CD4-positive, alpha-beta T cell (primary cell): ENCODE results near the gene LRP1B. TPM values are rescaled to one million over a fixed set of nuclear protein-coding genes. Genes with fewer than 3 reads are reported as not detected.

Experiments
- ATAC-seq: fragments of 200-7000 bp; cut with Tn5 transposase; one replicate; pipeline ENCODE4 v1.10.0; 2022; ENCODE audit warnings: mild to moderate bottlenecking; ENCODE audit not compliant: poor library complexity
- CTCF ChIA-PET: fragments of 350-600 bp; sonication (Branson Sonifier 250); formaldehyde crosslinking; loops from one replicate; lab custom pipeline; 2021; ENCODE audit warnings: antibody characterized with exemption, inconsistent platforms; lab: Charles Lee
- POLR2A ChIA-PET: fragments of 350-600 bp; sonication (Branson Sonifier 250); formaldehyde crosslinking; loops from one replicate; lab custom pipeline; 2021; ENCODE audit warnings: antibody characterized with exemption, inconsistent platforms; lab: Charles Lee
- DNase-seq, 14 experiments: peaks; one replicate each; pipeline ENCODE4 v3.0.0-alpha.2; 2013 to 2020; ENCODE audit warnings: mixed read lengths in 2 of 14
- H3K27ac ChIP-seq, 2 donors: one replicate each; pipeline versions ENCODE4 v1.5.1 to v1.7.0; 2013; ENCODE audit warnings: low read length in 2 of 2, low read depth in 1 of 2, mild to moderate bottlenecking in 1 of 2
- H3K27me3 ChIP-seq, 2 experiments: 1 replicate in 1 of 2; 2 replicates in 1 of 2; pipeline versions ENCODE4 v1.6.1 to v1.7.0; 2013; ENCODE audit warnings: low read length in 2 of 2, control low read depth in 1 of 2, mild to moderate bottlenecking in 1 of 2, moderate library complexity in 1 of 2; ENCODE audit not compliant: insufficient read depth in 2 of 2, control insufficient read depth in 1 of 2
- H3K36me3 ChIP-seq: one replicate; pipeline ENCODE4 v1.6.1; 2013; ENCODE audit warnings: low read length, control low read depth; ENCODE audit not compliant: insufficient read depth
- H3K4me1 ChIP-seq: one replicate; pipeline ENCODE4 v1.6.1; 2013; ENCODE audit warnings: low read length, control low read depth; ENCODE audit not compliant: insufficient read depth
- H3K4me3 ChIP-seq: one replicate; pipeline ENCODE4 v1.5.1; 2013; ENCODE audit warnings: mild to moderate bottlenecking, low read length, moderate library complexity
- H3K9me3 ChIP-seq, 2 experiments: 1 replicate in 1 of 2; 2 replicates in 1 of 2; pipeline versions ENCODE4 v1.6.1 to v1.7.0; 2013; ENCODE audit warnings: low read length in 2 of 2, mild to moderate bottlenecking in 2 of 2, control low read depth in 1 of 2, moderate library complexity in 1 of 2; ENCODE audit not compliant: control insufficient read depth in 1 of 2, insufficient read depth in 1 of 2
- H3K27ac Mint-ChIP-seq: one replicate; pipeline ENCODE4 v1.8.0; 2020; ENCODE audit warnings: mixed read lengths
- H3K27me3 Mint-ChIP-seq: one replicate; pipeline ENCODE4 v1.8.0; 2021; ENCODE audit warnings: mixed read lengths
- H3K36me3 Mint-ChIP-seq: one replicate; pipeline ENCODE4 v1.8.0; 2021; ENCODE audit warnings: low read depth, mixed read lengths
- H3K4me1 Mint-ChIP-seq: one replicate; pipeline ENCODE4 v1.8.0; 2021; ENCODE audit warnings: low read depth, mixed read lengths
- H3K4me3 Mint-ChIP-seq: one replicate; pipeline ENCODE4 v1.8.0; 2020; ENCODE audit warnings: mild to moderate bottlenecking, mixed read lengths
- H3K9me3 Mint-ChIP-seq: one replicate; pipeline ENCODE4 v1.8.0; 2020; ENCODE audit warnings: mixed read lengths
- CTCF ChIP-seq: fragments of 200-600 bp; IDR thresholded peaks from one replicate; pipeline ENCODE4 v1.8.0; 2022; ENCODE audit warnings: antibody characterized with exemption, mild to moderate bottlenecking
- intact Hi-C, 2 experiments: fragments of 100-400 bp; cut with DNase I in 1 of 2; cut with micrococcal nuclease in 1 of 2; formaldehyde crosslinking; loops; one replicate each; pipeline versions ENCODE4 v1.15.1 to v1.9.0; 2023 to 2025; cut with DNase I, micrococcal nuclease
- total RNA-seq, 174 experiments: library from RNA in 2 of 174; stranded (reverse) in 2 of 174; gene quantifications; one replicate each; pipeline ENCODE4 v1.2.3 and lab custom pipeline; 2021 to 2026

The LRP1B gene
- total RNA-seq, 2 experiments from 2014 or later, result not detected

- Histone ChIP-seq H3K4me3 (no peak overlapping the region), H3K27ac (no peak overlapping the region), H3K9me3 (no peaks in the 10 kb centered on the region), H3K27me3 (no peaks in the 10 kb centered on the region), H3K4me1 (no peaks in the 10 kb centered on the region), H3K36me3 (no peaks in the 10 kb centered on the region)
- ATAC-seq (no peak), DNase-seq (no peak)
- H3K36me3 Mint-ChIP-seq, result no peaks in the 10 kb centered on the region
- no peak overlapping the region for H3K27ac Mint-ChIP-seq
- peaks cover 6% of the 10 kb centered on the region for H3K9me3 Mint-ChIP-seq
- ChIA-PET POLR2A (no interaction called here), CTCF (no interaction called here)
- H3K4me3 Mint-ChIP-seq, result no peak overlapping the region
- no peak for TF ChIP-seq CTCF
- H3K4me1 Mint-ChIP-seq, result no peaks in the 10 kb centered on the region
- no peaks in the 10 kb centered on the region for H3K27me3 Mint-ChIP-seq
- intact Hi-C loops, result no loop called here
Measured at GRCh38 chr2:141707486-141707885, 423.3 kb downstream of the LRP1B start.

GRCh38 chr2:141704541-141704940 is 426.3 kb downstream of the LRP1B start:
- Histone ChIP-seq H3K36me3 (no peaks in the 10 kb centered on the region), H3K27me3 (no peaks in the 10 kb centered on the region), H3K4me3 (no peak overlapping the region), H3K9me3 (no peaks in the 10 kb centered on the region), H3K27ac (no peak overlapping the region), H3K4me1 (no peaks in the 10 kb centered on the region)
- TF ChIP-seq CTCF, result no peak
- intact Hi-C loops, result no loop called here
- DNase-seq, result no peak
- Mint-ChIP-seq H3K9me3 (peaks cover 8% of the 10 kb centered on the region), H3K27me3 (no peaks in the 10 kb centered on the region), H3K4me1 (no peaks in the 10 kb centered on the region), H3K4me3 (no peak overlapping the region), H3K36me3 (no peaks in the 10 kb centered on the region), H3K27ac (no peak overlapping the region)
- ChIA-PET CTCF (no interaction called here), POLR2A (no interaction called here)
- ATAC-seq, result no peak

- no peak for ATAC-seq
- H3K4me3 Mint-ChIP-seq, result no peak overlapping the region
- CTCF ChIA-PET, result no interaction called here
- no peak overlapping the region for H3K4me3 ChIP-seq
- H3K27me3 ChIP-seq, result no peaks in the 10 kb centered on the region
- POLR2A ChIA-PET, result no interaction called here
- H3K4me1 Mint-ChIP-seq, result no peaks in the 10 kb centered on the region
- H3K4me1 ChIP-seq, result no peaks in the 10 kb centered on the region
- no peaks in the 10 kb centered on the region for H3K36me3 Mint-ChIP-seq
- H3K9me3 Mint-ChIP-seq, result peaks cover 5% of the 10 kb centered on the region
- no peak overlapping the region for H3K27ac ChIP-seq
- no peaks in the 10 kb centered on the region for H3K36me3 ChIP-seq
- no peaks in the 10 kb centered on the region for H3K27me3 Mint-ChIP-seq
- TF ChIP-seq CTCF, result no peak
- no peak for DNase-seq
- no peaks in the 10 kb centered on the region for H3K9me3 ChIP-seq
- H3K27ac Mint-ChIP-seq, result no peak overlapping the region
- intact Hi-C loops, result no loop called here
Measured at GRCh38 chr2:141703501-141703900, 427.3 kb downstream of the LRP1B start.
